Small intestine (tissue), 7 donors: ENCODE measurements around the gene PLXNC1. TPM values are rescaled to one million over a fixed set of nuclear protein-coding genes. Genes with fewer than 3 reads are reported as not detected.

Source experiments
- DNase-seq, 2 donors: peaks; one replicate each; pipeline versions ENCODE4 v3.0.0 to v3.0.0-alpha.2; 2013
- FAIRE-seq: peaks from 2 replicates; lab custom pipeline; 2012; peaks lifted over from hg19 to GRCh38; lab: Jason Lieb, UNC
- H3K27ac ChIP-seq, 3 donors: one replicate each; pipeline ENCODE4 v1.5.1; 2013; ENCODE audit warnings: low read length in 2 of 3, mild to moderate bottlenecking in 2 of 3, control low read depth in 1 of 3, inconsistent platforms in 1 of 3, low read depth in 1 of 3, moderate library complexity in 1 of 3
- H3K27me3 ChIP-seq, 3 donors: one replicate each; pipeline ENCODE4 v1.6.1; 2013; ENCODE audit warnings: low read length in 3 of 3, inconsistent platforms in 1 of 3; ENCODE audit not compliant: control insufficient read depth in 3 of 3, insufficient read depth in 3 of 3
- H3K36me3 ChIP-seq, 3 donors: one replicate each; pipeline ENCODE4 v1.6.1; 2013; ENCODE audit warnings: low read length in 3 of 3, inconsistent platforms in 1 of 3, low read depth in 1 of 3, mild to moderate bottlenecking in 1 of 3, moderate library complexity in 1 of 3; ENCODE audit not compliant: control insufficient read depth in 3 of 3, insufficient read depth in 2 of 3
- H3K4me1 ChIP-seq, 3 donors: one replicate each; pipeline ENCODE4 v1.6.1; 2013; ENCODE audit warnings: low read length in 2 of 3, inconsistent platforms in 1 of 3, low read depth in 1 of 3, mild to moderate bottlenecking in 1 of 3, moderate library complexity in 1 of 3; ENCODE audit not compliant: control insufficient read depth in 3 of 3, insufficient read depth in 2 of 3
- H3K4me3 ChIP-seq, 3 donors: one replicate each; pipeline ENCODE4 v1.5.1; 2013; ENCODE audit warnings: low read length in 3 of 3, control low read depth in 1 of 3, inconsistent platforms in 1 of 3, low read depth in 1 of 3, mild to moderate bottlenecking in 1 of 3, moderate library complexity in 1 of 3
- H3K9me3 ChIP-seq, 2 donors: one replicate each; pipeline ENCODE4 v1.6.1; 2013; ENCODE audit warnings: low read depth in 1 of 2, low read length in 1 of 2; ENCODE audit not compliant: control insufficient read depth in 2 of 2, insufficient read depth in 1 of 2
- WGBS, 3 donors: extraction: QIAGEN DNeasy Blood & Tissue Kit; methylation state at CpG; one replicate each; pipeline ENCODE4 v1.1.7; 2013; 5-methylcytosine and 5-hydroxymethylcytosine counted together
- polyA plus RNA-seq, 4 donors: library from polyadenylated mRNA; stranded (reverse) in 3 of 4; unstranded in 1 of 4; fragments of 200-250 nt in 3 of 4; fragments of 120-200 nt in 1 of 4; gene quantifications; one replicate each; pipeline versions ENCODE4 v1.2.1 to v1.2.3, GENCODE V29; 2013
- donor health status: healthy with polysubstance abuse.
- donor health status: control.
- donor health status: control.
- donor health status: Bipolar disorder and iron deficiency.
- donor health status: healthy.

PLXNC1 gene
- polyA plus RNA-seq, 4 donors, result 0.22 to 20.5 (median 1.2) TPM

GRCh38 chr12:94235848-94236247 lies 87.5 kb downstream of the PLXNC1 start:
- no peak for FAIRE-seq
- 79 to 84% (median 81%) methylated on average over 3 of the region's 3 CpGs for WGBS, 3 donors

GRCh38 chr12:94239332-94239993 lies 91.1 kb downstream of the PLXNC1 start:
- Histone ChIP-seq H3K27ac (no peak overlapping the region), H3K27me3 (no peaks in the 10 kb centered on the region), H3K36me3 (peaks cover 0 to 10% (median 0%) of the 10 kb centered on the region in 3 donors), H3K9me3 (no peaks in the 10 kb centered on the region), H3K4me1 (no peaks in the 10 kb centered on the region), H3K4me3 (no peak overlapping the region)
- FAIRE-seq (no peak), DNase-seq (no peak)
- whole genome bisulfite sequencing, 3 donors, result 86 to 93% (median 91%) methylated on average over 7 of the region's 7 CpGs

More at GRCh38 chr12:94235848-94236247, 87.5 kb downstream of the PLXNC1 start:
- no peak for DNase-seq
- H3K36me3 ChIP-seq, result peaks cover 0 to 8% (median 0%) of the 10 kb centered on the region in 3 donors
- H3K27me3 ChIP-seq, result no peaks in the 10 kb centered on the region
- no peak overlapping the region for H3K4me3 ChIP-seq
- no peak overlapping the region for H3K27ac ChIP-seq
- no peaks in the 10 kb centered on the region for H3K9me3 ChIP-seq
- no peaks in the 10 kb centered on the region for H3K4me1 ChIP-seq

- FAIRE-seq (no peak), DNase-seq (peak in 1 of 2 donors; percentile 32)
- WGBS, 3 donors, result 93 to 100% (median 94%) methylated on average over 1 of the region's 1 CpG
- Histone ChIP-seq H3K4me1 (peaks cover 0 to 4% (median 4%) of the 10 kb centered on the region in 3 donors), H3K27me3 (no peaks in the 10 kb centered on the region), H3K36me3 (peaks cover 0 to 16% (median 0%) of the 10 kb centered on the region in 3 donors), H3K4me3 (no peak overlapping the region), H3K27ac (peak overlapping the region in 1 of 3 donors; percentile 12), H3K9me3 (no peaks in the 10 kb centered on the region)
Measured at GRCh38 chr12:94240171-94240570, 91.8 kb downstream of the PLXNC1 start.

- Histone ChIP-seq H3K27me3 (no peaks in the 10 kb centered on the region), H3K4me1 (peaks cover 0 to 13% (median 4%) of the 10 kb centered on the region in 3 donors), H3K27ac (no peak overlapping the region), H3K4me3 (no peak overlapping the region), H3K36me3 (peaks cover 0 to 14% (median 0%) of the 10 kb centered on the region in 3 donors), H3K9me3 (no peaks in the 10 kb centered on the region)
- DNase-seq (no peak), FAIRE-seq (no peak)
- 79 to 94% (median 89%) methylated on average over 6 of the region's 6 CpGs for WGBS, 3 donors
Measured at GRCh38 chr12:94242901-94243300, 94.5 kb downstream of the PLXNC1 start.

GRCh38 chr12:94244165-94245133 lies 96.1 kb downstream of the PLXNC1 start:
- H3K4me3 ChIP-seq, result no peak overlapping the region
- DNase-seq, result peak in 1 of 2 donors; percentile 21
- peak overlapping the region in 2 of 3 donors; percentile 5 to 40 for H3K27ac ChIP-seq
- WGBS, 3 donors, result 63 to 87% (median 75%) methylated on average over 11 of the region's 11 CpGs
- peaks cover 0 to 13% (median 4%) of the 10 kb centered on the region in 3 donors for H3K4me1 ChIP-seq
- no peak for FAIRE-seq
- H3K9me3 ChIP-seq, result no peaks in the 10 kb centered on the region
- H3K27me3 ChIP-seq, result no peaks in the 10 kb centered on the region
- H3K36me3 ChIP-seq, result peaks cover 0 to 22% (median 0%) of the 10 kb centered on the region in 3 donors

- DNase-seq (peak; percentile 39 to 82), FAIRE-seq (no peak)
- Histone ChIP-seq H3K4me3 (no peak overlapping the region), H3K4me1 (peaks cover 0 to 13% (median 4%) of the 10 kb centered on the region in 3 donors), H3K27ac (peak overlapping the region in 1 of 3 donors; percentile 72), H3K27me3 (no peaks in the 10 kb centered on the region), H3K9me3 (no peaks in the 10 kb centered on the region), H3K36me3 (peaks cover 0 to 26% (median 0%) of the 10 kb centered on the region in 3 donors)
- WGBS, 3 donors, result 65 to 71% (median 66%) methylated on average over 12 of the region's 12 CpGs
Measured at GRCh38 chr12:94245631-94246383, 97.4 kb downstream of the PLXNC1 start.

GRCh38 chr12:94247246-94247645 lies 98.9 kb downstream of the PLXNC1 start:
- peaks cover 0 to 36% (median 0%) of the 10 kb centered on the region in 3 donors for H3K36me3 ChIP-seq
- H3K4me1 ChIP-seq, result peaks cover 0 to 13% (median 4%) of the 10 kb centered on the region in 3 donors
- no peak for DNase-seq
- no peak for FAIRE-seq
- no peak overlapping the region for H3K27ac ChIP-seq
- no peaks in the 10 kb centered on the region for H3K9me3 ChIP-seq
- 74 to 88% (median 78%) methylated on average over 2 of the region's 2 CpGs for WGBS, 3 donors
- H3K4me3 ChIP-seq, result no peak overlapping the region
- H3K27me3 ChIP-seq, result no peaks in the 10 kb centered on the region
